ENCODE results near the gene TMEM44.

The TMEM44 gene, protein sequence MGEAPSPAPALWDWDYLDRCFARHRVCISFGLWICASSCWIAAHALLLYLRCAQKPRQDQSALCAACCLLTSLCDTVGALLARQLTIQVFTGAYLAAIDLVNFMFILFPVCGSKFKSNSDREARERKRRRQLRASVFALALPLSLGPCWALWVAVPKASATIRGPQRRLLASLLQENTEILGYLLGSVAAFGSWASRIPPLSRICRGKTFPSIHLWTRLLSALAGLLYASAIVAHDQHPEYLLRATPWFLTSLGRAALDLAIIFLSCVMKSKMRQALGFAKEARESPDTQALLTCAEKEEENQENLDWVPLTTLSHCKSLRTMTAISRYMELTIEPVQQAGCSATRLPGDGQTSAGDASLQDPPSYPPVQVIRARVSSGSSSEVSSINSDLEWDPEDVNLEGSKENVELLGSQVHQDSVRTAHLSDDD

DNA sequence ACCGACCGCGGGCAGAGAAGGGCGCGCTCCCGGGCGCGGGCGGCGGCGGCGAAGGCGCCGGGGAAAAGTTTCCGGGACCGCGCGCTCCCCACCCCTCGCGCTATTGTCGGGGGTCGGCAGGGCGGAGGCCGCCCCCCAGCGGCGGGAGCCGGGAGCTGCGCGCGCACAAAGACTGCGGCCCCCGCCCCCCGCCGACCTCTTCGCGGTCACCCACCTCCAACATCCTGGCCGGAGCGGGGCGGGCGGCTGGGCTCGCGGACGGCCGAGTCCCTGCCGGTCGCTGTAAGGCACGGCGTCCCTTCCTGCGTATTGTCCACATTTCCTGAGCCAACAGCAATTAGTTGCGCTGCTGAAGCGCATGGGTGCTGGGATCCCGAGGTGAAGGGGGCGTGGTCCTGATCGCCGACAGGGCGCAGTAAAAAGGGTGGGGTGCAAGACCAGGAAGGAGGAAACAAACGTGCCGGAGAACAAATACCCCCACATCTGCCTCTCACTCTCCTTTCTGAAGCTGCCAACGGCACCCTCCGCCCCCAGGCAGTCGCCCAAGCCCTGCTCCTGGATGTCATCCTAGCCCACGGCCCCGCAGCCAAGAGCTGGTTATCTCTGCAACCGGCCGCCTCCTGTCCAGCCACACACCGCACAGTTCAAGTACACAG, at the start of gene TMEM44:
Gene TMEM44, minus strand, starts transcription at position 71 of the 656 bp plus-strand sequence. CDS start 204 bp downstream, outside the sequence.
- DNase-seq (ENCODE audit: low read depth, low spot score) = peak; percentile 33

DNA sequence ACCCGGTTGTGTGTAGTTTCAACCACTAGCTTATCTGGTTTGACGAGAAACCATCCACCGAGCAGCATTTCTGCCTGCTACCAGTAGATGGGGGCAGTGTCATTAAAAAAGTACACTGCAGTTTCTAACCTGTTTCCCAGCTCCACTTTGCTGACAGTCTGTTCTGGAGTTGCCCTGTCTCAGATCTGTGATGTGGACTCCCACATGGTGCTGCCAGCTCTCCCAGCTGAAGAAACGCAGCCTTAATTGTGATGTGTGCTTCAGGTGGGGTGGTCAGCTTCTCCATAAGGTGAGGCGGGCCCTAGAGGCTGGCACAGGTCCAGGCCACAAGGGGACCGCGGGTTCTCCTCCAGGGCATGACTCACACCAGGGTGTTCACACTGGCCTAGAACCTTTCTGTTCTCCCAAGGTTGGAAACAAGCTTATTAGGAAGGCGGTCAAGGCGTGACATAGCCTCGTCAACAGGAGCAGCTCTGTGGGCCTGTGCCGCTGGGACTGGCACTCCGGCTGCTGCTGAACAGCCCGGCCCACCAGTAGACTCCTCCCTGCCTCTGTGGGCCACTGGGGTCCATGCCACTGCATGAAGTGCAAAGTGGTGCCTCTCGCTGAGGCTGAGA, 49.6 kb upstream of the TMEM44 start:
- DNase-seq (ENCODE audit: low read depth, low spot score) = no peak

DNA sequence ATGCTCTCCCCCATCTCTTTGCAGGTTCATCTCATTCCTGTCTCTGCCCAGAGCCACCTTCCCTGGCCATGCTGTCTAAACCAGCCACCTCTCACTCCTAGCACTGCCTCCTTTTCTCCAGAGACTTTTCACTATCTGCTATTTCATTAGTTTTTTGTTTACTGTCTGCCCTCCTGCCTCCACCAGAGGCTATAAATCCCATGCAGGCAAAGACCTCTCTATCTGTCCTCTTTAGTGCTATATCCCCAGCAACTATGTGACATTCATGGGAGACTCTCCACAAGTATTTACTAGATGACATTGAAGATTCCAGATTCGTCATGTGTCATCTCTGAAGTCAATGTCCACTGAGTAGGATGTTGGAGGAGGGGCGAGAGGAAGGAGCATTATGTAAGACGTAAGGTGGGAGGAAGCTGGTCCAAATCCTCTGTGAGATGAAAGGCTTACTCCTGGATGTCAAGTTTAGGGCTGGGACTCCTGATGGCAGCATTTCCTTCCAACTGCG, 49.0 kb upstream of the TMEM44 start:
- no peak for DNase-seq (ENCODE audit: low read depth, low spot score)

DNA sequence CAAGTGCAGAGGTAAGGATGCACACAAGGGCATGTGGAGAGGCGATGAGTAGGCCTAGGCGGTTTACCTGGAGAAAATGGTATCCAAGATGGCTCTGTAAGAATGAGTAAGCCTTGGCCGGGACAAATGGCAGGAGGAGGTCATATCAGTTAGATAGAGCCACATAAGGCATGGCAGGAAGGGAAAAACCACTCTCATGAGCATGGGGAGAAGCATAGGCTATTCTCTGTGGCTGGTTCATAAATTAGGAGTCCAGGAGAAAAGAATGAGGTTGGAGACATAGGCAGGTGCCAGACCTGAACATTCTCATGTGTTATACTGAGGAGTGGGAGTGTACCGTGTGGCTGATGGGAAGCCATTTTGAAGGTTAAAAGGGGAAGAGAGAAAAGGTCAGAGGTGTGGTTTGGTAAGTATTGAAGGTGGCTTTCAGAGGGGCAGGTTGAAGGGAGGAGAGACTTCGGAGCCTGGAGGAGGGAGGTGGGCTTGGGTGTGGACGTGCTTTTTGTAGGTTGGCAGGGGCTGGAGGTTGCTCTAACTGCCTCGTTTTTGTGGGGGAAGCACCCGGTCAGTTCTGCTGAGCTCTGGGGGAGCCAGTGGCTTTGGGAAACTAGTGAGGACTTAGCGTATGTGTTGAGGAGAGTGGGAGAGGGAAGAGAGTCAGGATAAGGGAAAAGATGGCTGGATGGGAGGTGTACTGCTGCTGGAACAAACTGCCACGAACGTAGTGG, 47.8 kb upstream of the TMEM44 start:
- DNase-seq (ENCODE audit: low read depth, low spot score) = no peak

DNA sequence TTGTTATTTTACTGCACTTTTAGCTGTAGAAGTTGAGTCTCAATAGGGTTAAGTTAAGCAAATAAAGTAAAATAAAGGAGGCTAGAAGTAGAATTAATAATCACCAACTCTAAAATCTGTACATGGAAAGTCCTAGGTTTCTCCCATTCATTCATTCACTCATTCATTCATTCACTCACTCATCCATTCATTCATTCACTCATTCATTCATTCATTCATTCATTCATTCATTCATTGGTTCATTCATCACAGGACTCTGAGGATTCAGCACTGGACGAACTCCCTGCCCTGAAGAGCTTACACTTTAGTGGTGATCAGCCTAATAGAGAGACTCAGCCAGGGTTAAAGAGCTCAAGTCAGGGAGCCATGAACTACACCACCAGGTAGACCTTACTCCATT, 43.3 kb upstream of the TMEM44 start:
- no peak for DNase-seq (ENCODE audit: low read depth, low spot score)

DNA sequence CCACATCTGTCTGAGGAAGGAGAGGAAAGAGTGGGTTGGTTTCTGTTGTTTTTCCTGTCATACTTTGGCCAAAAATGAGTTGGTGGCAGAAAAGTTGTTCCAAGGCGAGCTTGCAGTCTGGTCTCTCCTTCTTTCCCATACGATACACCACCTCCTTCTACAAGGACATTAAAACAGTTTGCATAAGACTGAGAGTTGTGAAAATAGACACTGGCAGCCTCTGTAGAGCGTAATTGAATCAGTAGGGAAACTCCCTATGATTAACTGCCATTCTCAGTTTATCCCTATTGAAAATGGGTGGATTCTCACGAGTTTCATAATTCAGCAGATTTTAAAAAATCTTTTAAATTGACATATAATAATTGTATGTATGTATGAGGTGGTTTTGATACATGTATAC, 42.5 kb upstream of the TMEM44 start:
- DNase-seq (ENCODE audit: low read depth, low spot score) = no peak

DNA sequence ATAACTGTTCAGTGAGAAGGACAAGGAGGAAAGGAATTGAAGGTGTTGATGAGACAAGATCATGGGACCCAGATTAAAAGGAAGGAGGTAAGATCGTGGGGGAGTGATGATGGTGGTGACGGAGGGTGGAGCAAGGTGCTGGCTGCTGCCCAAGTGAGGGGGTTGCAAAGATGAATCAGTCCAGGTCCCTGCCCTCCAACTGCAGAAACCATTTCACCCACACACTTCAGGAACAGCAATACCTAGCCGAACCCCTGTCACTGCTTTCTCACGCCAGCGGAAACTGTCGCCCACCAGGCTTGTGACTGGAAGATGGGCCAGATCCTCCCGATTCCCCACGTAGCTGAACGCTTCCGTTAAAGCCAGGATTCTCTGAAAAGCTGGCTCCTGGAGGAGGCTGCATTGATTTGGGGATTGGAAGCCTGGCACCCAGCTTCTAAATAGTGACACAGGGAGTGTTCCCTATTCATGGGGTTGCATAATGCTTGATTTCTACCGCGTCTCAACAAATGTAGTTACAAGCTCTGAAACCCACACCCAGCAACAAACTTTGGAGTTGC, 41.9 kb upstream of the TMEM44 start:
- no peak for DNase-seq (ENCODE audit: low read depth, low spot score)

DNA sequence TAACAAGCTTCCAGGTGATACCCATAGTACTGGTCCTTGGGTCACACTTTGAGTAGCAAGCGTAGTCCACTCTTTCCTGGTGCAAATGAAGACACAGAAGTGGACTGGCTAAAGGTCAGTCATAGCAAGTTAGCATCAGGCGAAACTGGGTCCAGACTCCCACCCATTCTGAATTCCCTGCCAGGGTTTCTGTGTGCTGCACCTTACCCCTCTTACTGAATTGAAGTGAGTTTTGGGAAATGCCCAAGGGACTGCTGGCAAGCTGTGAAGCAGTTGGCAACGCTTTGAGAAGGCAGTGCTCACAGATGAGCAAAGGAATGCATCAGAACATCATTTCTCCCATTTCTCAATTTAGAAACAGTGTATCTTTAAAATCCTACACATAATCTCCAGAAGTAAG, 40.5 kb upstream of the TMEM44 start:
- DNase-seq (ENCODE audit: low read depth, low spot score) = no peak

DNA sequence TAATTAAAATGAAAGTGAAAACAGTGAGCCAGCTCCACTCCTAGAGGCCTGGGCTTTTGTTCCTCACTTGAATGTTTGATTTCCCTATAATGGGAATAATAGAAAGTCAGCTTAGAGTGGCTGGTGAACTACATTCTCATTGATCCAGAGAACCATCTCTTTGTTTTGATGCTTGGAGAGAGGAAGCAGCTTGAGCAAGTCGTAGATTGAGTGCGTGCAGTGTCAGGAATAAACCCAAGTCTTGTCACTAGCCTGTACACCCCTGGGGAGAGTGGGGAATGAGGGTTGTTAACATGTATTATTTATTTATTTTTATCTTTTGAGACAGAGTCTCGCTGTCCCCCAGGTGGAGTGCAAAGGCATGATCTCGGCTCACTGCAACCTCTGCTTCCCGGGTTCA, 39.7 kb upstream of the TMEM44 start:
- DNase-seq (ENCODE audit: low read depth, low spot score) = no peak

DNA sequence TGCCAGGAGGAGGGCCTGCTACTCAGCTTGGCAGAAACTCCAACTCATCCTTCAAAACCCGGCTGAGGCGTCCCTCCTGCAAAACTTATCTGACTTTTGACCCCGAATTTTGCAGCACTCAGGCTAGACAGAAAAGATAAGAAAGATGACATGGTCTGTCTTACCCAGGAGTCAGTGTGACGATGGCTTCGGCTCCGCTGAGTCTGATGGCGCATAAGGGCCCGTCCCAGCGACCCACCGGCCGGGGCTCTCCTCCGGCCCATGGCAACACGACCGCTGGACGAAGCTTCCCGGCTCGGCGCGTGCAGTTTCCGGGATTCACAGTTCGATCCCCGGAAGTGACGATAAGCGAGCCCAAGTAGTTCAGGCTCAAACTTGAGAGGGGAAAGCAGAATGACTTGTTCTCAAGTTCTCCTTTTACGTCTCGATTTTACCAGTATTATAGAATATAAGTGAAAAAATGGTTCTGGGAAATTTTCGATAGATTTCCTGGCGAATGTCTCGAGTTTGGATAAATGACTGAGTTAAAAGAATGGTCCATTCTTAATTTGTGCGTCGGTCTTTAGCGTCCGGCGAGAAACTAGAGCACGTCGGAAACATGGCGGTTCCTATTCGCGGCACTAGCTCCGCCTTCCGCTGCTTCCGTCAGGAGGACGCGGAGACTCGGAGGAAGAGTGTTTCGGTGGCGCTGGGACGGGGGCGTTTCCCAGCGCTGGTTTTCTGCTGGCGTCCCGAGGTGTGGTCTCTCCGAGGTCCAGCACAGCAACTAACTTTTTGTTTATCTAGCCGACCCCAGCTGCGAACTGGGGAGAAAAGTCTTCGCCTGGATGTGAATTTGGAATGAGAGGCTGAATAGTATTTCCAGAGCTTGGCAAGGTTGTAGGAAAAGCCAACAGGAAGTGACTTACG, 38.9 kb upstream of the TMEM44 start, which contains the start of gene LSG1:
Gene LSG1, minus strand, starts transcription at position 292 of the 909 bp plus-strand sequence. Its CDS starts 29 bp downstream, at position 263.
- DNase-seq (ENCODE audit: low read depth, low spot score) = peak; percentile 82

DNA sequence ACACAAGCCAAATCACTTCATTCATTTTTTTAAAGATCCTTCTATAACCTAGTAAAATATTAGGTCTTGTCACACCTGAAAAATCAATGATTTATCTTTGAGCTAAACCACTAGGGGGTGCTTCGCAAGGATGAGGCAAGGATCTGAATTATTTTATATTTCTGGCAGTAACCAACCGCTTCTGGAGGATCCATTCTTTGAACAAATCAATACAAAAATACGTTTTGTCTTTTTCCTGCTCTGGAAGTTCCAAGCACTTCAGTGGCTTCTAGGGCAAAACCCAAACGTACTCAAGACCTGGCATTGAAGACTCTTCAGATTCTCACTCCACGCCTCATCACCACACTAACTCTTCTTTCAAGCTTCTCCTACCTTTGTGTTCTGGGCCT, 38.3 kb upstream of the TMEM44 start:
- DNase-seq (ENCODE audit: low read depth, low spot score) = no peak

DNA sequence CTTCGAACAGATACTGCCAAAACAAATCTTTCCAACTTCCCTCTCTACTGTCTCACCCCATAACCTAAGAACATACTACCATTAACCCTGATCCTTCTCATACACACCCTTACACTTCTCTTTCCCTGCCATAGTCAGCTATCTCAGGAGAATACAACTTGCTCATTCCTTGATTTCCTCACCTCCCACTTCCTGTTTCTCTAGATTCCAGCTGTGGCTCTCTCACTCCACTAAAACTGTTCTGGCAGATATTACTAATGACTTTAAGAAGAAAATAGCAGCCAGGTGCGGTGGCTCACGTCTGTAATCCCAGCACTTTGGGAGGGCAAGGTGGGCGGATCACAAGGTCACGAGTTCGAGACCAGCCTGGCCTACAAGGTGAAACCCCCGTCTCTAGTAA, 34.1 kb upstream of the TMEM44 start:
- DNase-seq (ENCODE audit: low read depth, low spot score) = no peak

DNA sequence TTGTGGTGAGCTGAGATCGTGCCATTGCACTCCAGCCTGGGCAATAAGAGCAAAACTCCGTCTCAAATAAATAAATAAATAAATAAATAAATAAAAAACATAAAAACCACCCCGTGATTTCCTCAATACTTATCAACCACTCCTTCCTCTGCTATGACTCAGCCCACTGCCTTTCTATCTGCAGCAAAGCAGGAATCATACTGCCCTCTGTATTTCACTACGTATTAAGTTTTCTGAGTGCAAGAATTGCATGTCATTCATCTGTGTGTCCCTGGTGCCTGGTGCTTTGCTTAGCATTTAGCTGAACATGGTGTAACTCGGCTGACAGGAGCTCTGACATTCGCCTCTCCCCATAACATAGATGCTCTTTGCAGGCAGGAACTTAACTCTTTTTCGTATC, 31.6 kb upstream of the TMEM44 start:
- no peak for DNase-seq (ENCODE audit: low read depth, low spot score)

DNA sequence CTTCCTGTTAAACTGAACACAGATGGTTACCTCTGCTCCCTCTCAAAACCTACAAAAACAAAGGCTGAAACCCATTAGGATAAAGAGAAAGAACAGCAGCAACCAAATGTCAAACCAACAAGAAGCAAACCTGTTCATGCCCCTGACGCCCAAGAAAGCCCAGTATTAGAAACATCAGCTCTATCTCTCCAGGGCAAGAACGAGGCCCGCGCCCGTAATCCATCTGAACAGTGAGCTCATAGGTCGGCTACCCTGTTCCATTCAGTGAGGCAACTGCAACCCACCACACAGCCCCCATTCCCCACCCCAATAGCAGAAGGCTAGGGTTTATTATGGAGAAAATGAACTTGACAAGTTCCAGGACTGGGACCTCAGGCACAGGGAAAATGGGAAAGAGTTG, 28.7 kb upstream of the TMEM44 start:
- DNase-seq (ENCODE audit: low read depth, low spot score) = no peak

DNA sequence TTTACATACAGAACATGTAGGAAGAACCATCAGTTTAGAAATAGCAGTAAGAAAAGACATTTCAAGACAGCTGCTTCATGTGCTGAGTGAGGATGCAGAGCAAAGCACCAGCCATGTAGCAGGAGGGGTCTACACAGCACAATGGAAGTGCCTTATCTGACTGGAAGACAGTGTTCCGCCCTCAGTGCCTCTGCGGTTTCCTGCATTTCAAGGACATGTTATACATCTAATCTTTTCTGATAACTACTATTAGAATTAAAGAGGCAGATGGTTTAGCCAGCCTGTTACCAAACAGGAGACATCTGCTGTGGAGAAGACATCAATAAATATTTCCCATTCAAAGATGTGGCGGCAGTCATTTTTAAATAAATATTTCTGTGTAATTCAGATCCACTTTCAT, 28.2 kb upstream of the TMEM44 start:
- DNase-seq (ENCODE audit: low read depth, low spot score) = no peak

DNA sequence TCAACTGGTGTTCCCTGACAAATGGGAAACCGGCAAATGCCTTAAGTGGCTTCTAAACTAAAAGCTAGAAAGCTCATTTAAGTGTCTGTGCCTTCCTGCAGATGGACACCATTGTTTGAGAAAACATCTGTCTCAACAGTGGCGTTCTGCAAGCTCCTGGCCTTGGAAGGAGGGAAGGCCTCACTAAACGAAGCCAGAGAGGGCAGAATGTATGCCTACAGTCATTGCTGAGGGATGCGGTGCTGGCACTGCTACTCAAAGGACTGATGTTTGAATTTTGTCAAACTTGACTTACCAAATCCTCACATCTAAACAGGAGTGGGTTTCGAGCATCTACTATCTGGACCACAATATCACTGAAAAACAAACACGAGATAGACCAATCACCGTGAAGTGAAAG, 26.6 kb upstream of the TMEM44 start:
- DNase-seq (ENCODE audit: low read depth, low spot score) = no peak

DNA sequence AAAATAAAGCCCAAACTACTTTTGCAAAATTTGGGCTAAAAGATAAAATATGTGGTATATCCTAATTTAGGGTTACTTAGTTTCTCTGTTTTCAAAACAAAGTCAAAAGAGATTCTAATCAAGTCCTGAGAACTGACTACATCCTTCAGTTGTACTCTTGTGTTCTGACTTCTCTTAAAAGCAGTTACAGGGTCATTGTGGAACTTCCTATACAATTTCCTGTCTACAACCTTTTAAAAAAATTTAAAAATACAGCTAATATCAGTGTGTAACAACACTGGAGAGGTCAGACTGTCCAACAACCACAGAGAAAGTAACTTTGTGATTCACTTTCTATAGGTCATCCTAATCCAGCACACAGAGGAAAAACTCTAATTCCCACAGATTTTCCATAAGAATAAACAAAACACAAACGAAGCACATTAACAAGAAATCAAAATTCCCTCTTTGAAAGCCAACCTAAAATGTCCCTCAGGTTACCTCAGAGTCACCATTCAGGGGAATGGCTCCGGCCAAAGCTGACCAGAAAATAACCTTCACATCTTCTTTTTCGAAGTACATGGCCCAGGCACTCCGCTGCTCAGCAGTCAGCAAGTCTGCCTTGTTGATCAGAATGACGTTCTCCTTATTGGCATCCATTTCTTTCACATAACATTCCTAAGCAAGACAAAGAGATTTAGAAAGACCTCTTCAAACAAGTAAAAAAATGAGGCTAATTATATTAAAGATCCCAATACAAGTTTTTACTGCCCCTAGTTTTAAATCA, 25.4 kb upstream of the TMEM44 start:
- no peak for DNase-seq (ENCODE audit: low read depth, low spot score)

DNA sequence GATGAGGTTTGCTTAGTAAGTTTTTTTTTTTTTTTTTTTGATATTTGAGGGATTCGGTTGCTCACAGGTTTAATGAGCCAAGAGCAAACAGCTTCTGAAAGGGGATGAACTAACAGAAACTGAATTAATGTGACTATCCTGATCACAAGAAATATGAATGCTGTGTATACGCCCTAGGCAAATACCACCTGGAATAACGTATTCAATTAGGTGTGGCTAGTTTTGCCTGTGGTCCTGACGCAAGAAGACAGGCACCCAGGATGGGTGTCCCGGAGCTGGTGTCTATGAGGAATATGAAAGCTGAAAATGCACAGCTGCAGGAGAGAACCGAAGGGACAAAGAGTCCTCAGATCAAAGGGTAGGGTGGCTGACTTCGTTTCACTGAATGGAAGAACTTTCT, 24.2 kb upstream of the TMEM44 start:
- no peak for DNase-seq (ENCODE audit: low read depth, low spot score)

DNA sequence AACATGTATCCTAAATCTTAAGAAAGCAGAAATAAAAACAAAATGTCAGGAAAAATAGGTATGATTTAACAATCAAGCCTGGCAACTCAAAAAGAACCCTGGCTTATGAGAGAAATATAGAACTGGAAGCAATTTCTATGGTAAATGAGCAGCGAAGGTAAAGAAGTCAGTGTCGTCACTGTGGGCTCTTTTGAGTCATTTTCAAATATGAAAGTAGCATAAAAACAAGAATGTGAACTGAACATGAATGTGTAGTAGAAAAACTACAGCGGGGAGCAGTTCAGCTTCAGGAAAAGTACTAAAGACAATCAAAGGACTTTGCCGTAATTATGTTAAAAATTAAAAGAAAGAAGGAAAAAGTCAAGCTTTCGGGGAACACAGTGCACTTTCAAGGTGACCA, 21.2 kb upstream of the TMEM44 start:
- no peak for DNase-seq (ENCODE audit: low read depth, low spot score)

DNA sequence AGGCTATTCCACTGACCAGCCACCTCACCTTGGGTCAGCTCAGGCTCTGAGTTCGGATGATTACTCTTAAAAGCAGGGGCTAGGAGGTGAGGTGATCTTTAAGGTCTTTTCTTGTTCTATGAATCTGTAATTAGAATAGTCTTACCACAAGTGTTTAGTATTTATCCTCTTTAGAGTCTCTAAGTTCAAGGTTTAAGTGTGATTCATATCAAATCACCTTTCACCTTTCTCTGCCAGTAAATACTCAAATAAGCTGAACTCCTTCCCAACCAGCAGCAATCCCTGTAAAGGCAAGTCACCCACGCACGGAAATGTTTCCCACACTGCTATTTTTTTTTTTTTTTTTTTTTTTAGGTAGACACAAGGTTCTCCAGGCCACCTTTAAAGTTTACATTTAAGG, 14.5 kb upstream of the TMEM44 start:
- DNase-seq (ENCODE audit: low read depth, low spot score) = no peak

Data from iPS DF 19.7 (cell line).